GM23338 (cell line): Measurements from ENCODE around the gene CPXM1.

Source experiments
- EZH2 ChIP-seq: fragments of 200-600 bp; sonication (generic); IDR thresholded peaks from one replicate; pipeline ENCODE4 v1.8.0; 2017; ENCODE audit warnings: antibody characterized with exemption, mild to moderate bottlenecking, low read depth; ENCODE audit not compliant: unreplicated experiment
- EZH2phosphoT487 ChIP-seq: fragments of 200-600 bp; sonication (generic); IDR thresholded peaks from one replicate; pipeline ENCODE4 v1.8.1; 2018; ENCODE audit warnings: antibody characterized with exemption; ENCODE audit not compliant: unreplicated experiment
- JUNB ChIP-seq: IDR thresholded peaks from one replicate; pipeline ENCODE4 v1.6.1; 2016; ENCODE audit warnings: antibody characterized with exemption; ENCODE audit not compliant: unreplicated experiment
- TF ChIP-seq, protein P1 (sequence below), 2 experiments: fragments of 200-600 bp in 1 of 2; sonication (generic) in 1 of 2; conservative IDR thresholded peaks; 2 replicates each; pipeline versions ENCODE4 v1.5.1 to v1.6.1; 2016 to 2017; ENCODE audit warnings: antibody characterized with exemption in 2 of 2, low read depth in 2 of 2, mild to moderate bottlenecking in 2 of 2, moderate library complexity in 1 of 2

DNA sequence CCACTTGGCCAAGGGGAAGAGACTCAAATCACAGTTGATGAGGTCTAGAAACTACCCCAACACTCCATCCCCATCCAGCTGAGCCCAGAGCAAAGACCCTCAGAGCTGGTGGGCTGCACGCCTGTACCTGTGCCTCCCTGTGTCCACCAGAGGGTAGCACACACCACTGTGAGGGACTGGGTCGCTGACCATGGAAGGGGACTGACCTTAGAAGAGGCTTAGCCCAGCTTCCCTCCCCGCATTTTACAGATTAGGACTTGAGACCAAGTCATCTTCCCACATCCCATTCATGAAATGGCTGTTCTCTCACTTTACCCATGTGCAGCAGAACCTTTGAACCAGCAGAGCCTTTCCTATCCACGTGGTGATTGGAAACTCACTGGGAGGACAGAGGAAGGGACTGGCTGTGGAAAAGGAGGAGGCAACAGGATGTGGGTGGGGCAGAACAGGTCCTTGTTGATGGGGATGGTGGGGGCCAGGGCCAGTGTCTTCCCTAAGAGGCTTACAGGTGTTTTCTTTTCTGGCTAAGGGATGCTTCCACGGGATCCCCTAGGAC is 44.3 kb downstream of the CPXM1 start:
- TF ChIP-seq EZH2phosphoT487 (no peak), JUNB (no peak), EZH2 (no peak)
- TF ChIP-seq, protein P1, sequence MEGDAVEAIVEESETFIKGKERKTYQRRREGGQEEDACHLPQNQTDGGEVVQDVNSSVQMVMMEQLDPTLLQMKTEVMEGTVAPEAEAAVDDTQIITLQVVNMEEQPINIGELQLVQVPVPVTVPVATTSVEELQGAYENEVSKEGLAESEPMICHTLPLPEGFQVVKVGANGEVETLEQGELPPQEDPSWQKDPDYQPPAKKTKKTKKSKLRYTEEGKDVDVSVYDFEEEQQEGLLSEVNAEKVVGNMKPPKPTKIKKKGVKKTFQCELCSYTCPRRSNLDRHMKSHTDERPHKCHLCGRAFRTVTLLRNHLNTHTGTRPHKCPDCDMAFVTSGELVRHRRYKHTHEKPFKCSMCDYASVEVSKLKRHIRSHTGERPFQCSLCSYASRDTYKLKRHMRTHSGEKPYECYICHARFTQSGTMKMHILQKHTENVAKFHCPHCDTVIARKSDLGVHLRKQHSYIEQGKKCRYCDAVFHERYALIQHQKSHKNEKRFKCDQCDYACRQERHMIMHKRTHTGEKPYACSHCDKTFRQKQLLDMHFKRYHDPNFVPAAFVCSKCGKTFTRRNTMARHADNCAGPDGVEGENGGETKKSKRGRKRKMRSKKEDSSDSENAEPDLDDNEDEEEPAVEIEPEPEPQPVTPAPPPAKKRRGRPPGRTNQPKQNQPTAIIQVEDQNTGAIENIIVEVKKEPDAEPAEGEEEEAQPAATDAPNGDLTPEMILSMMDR (conservative IDR thresholded peaks at IDR 0.05; ENCODE audit: low read depth in 2 of 2): peak; percentile 82 to 98
